Hepatocyte (in vitro differentiated cells): Measurements from ENCODE around the gene FAM193A.

ENCODE experiments used
- CTCF ChIP-seq: fragments of 200-600 bp; sonication (generic); IDR thresholded peaks from 2 replicates; pipeline ENCODE4 v1.5.1; 2016; ENCODE audit warnings: antibody characterized with exemption, mild to moderate bottlenecking; ENCODE audit not compliant: poor library complexity
- EZH2 ChIP-seq: fragments of 200-600 bp; sonication (generic); IDR thresholded peaks from 2 replicates; pipeline ENCODE4 v1.6.1; 2016; ENCODE audit warnings: antibody characterized with exemption, mild to moderate bottlenecking, borderline replicate concordance
- EZH2phosphoT487 ChIP-seq: fragments of 200-600 bp; sonication (generic); IDR thresholded peaks from one replicate; pipeline ENCODE4 v1.6.1; 2018; ENCODE audit warnings: antibody characterized with exemption, mild to moderate bottlenecking, low read depth, moderate library complexity; ENCODE audit not compliant: unreplicated experiment, severe bottlenecking

GRCh38 chr4:2623442-2623841 lies 87.0 kb downstream of the FAM193A start:
- TF ChIP-seq CTCF, result no peak
- no peak for TF ChIP-seq EZH2
- TF ChIP-seq EZH2phosphoT487, result no peak
